ENCODE results near the gene NT5DC1. TPM values are rescaled to one million over a fixed set of nuclear protein-coding genes. Genes with fewer than 3 reads are reported as not detected.
A peak's percentile ranks its signal among the peaks of the same experiment; 100 is the strongest.
"Not testable (repeated sequence)": the region's sequence is repeated elsewhere in the genome, so short reads cannot be mapped to it uniquely, and the experiment has no call there.

NT5DC1 gene
- total RNA-seq, 2 experiments from 2014 or later: 26.4 to 43.7 TPM

DNA sequence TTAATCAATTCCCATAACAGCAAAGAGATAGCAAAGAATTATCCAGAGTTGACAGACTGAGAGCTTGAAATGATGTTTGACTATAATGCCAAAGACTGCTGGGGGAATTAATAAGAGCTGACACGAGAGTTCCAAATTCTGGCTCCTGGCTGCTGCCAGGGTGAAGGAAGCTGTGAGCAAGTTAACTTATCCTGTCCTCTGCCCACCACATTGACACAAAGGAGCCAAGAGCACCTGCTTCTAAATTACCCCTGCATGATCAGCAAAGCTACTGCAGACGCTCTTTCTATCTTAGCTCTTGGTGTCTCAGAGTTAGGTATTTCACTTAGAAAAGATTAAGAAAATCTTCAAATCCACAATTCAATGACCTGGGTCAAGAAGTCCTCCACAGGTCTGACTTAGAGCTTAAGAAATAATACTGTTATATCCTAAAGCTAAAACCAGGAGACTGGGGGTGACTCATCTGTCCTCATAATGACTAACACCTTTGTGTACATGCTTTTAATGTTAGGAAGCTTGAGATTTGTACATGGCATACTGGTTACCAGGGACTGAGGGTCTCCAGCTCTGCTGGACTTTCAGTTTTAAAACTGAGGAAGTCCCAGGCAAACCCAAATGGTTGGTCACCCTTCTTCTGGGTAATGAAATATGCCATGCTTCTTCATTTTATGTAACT, 26.8 kb upstream of the NT5DC1 start:
- DNase-seq (no peak), ATAC-seq (no peak)
- Mint-ChIP-seq H3K27me3 (peaks cover 11% of the 10 kb centered on the region), H3K27ac (no peak overlapping the region), H3K36me3 (no peaks in the 10 kb centered on the region), H3K4me1 (peaks cover 8% of the 10 kb centered on the region), H3K4me3 (no peak overlapping the region), H3K9me3 (ENCODE audit: low read depth) (no peaks in the 10 kb centered on the region)
- CTCF ChIA-PET: no interaction called here

DNA sequence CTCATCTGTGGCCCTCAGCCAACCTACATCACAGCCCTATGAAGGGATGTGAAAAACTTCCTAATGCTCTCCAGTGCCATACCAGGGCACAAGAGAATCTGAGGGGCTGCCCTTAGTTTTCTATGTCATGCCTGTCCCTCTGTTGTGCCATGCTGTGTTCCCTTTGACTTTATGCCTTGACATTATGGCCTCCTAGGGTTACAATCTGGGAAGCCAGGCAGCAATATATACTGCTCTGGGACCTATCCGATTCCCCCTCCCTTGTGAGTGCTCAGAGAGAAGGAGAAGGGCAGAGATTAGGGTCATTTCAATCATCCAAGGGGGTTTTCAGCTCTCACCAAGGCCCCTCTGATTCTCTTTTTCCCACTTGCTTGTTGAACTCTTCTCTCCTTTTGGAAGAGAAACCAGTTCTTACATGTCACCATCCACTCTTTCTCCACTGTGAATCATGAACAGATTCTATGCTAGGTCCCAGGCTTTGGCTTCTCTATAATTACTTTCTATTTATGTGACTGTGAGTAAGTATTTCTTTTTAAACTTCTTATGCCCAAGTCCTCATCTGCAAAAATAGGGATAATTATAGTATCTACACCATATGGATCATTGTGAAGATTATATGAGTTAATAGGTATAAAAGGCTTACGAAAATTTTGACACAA, 25.8 kb upstream of the NT5DC1 start:
- H3K27ac Mint-ChIP-seq: no peak overlapping the region
- CTCF ChIA-PET: no interaction called here

GRCh38 chr6:116078522-116078921, 22.1 kb upstream of the NT5DC1 start:
- Mint-ChIP-seq H3K27ac (no peak overlapping the region), H3K4me3 (no peak overlapping the region), H3K4me1 (peaks cover 4% of the 10 kb centered on the region), H3K9me3 (ENCODE audit: low read depth) (no peaks in the 10 kb centered on the region), H3K27me3 (peaks cover 27% of the 10 kb centered on the region), H3K36me3 (no peaks in the 10 kb centered on the region)
- CTCF ChIA-PET: interaction anchor here (0.8 kb wide), 1 partner anchor 19 kb away, joined by 3 read pairs; no protein-coding TSS in a partner anchor
- DNase-seq (no peak), ATAC-seq (no peak)

More for the DNA sequence above, 25.8 kb upstream of the NT5DC1 start:
- no peaks in the 10 kb centered on the region for H3K36me3 Mint-ChIP-seq
- DNase-seq (no peak), ATAC-seq (no peak)
- H3K4me3 Mint-ChIP-seq: no peak overlapping the region
- peaks cover 9% of the 10 kb centered on the region for H3K27me3 Mint-ChIP-seq
- peaks cover 8% of the 10 kb centered on the region for H3K4me1 Mint-ChIP-seq
- no peaks in the 10 kb centered on the region for H3K9me3 Mint-ChIP-seq (ENCODE audit: low read depth)

DNA sequence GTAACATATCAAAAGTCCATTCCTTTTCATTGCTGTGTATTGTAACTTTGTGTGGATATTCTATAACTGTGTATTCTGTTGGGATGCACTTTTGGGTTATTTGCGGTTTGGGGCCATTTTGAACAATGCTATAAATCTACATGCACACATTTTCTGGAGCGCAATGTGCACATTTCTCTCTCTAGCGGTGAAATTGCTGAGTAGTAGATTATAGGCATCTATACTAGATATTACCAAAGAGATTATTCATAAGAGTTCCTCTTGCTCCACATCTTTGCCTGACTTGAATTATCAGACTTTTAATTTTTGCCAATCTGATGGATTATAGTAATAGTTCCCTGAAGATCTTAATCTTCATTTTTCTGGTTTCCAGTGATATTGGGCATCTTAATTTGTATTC, 21.7 kb upstream of the NT5DC1 start:
- H3K27ac Mint-ChIP-seq: no peak overlapping the region
- H3K4me3 Mint-ChIP-seq: no peak overlapping the region
- H3K36me3 Mint-ChIP-seq: no peaks in the 10 kb centered on the region
- CTCF ChIA-PET: interaction anchor here (0.8 kb wide), 1 partner anchor 18 kb away, joined by 3 read pairs; no protein-coding TSS in a partner anchor
- H3K27me3 Mint-ChIP-seq: peaks cover 30% of the 10 kb centered on the region
- peaks cover under 1% of the 10 kb centered on the region for H3K4me1 Mint-ChIP-seq
- no peaks in the 10 kb centered on the region for H3K9me3 Mint-ChIP-seq (ENCODE audit: low read depth)
- ATAC-seq: no peak
- no peak for DNase-seq

GRCh38 chr6:116083052-116083451, 17.6 kb upstream of the NT5DC1 start:
- H3K4me1 Mint-ChIP-seq: peaks cover 5% of the 10 kb centered on the region
- H3K4me3 Mint-ChIP-seq: no peak overlapping the region
- no peak overlapping the region for H3K27ac Mint-ChIP-seq
- H3K9me3 Mint-ChIP-seq (ENCODE audit: low read depth): no peaks in the 10 kb centered on the region
- no peak for ATAC-seq
- CTCF ChIA-PET: interaction anchor here (1.1 kb wide), 1 partner anchor 29 kb away, joined by 3 read pairs; no protein-coding TSS in a partner anchor
- no peak for DNase-seq
- no peaks in the 10 kb centered on the region for H3K36me3 Mint-ChIP-seq
- peaks cover 31% of the 10 kb centered on the region for H3K27me3 Mint-ChIP-seq

GRCh38 chr6:116084284-116084683, 16.4 kb upstream of the NT5DC1 start:
- DNase-seq (no peak), ATAC-seq (no peak)
- Mint-ChIP-seq H3K27ac (no peak overlapping the region), H3K36me3 (no peaks in the 10 kb centered on the region), H3K9me3 (ENCODE audit: low read depth) (no peaks in the 10 kb centered on the region), H3K27me3 (peaks cover 27% of the 10 kb centered on the region), H3K4me3 (no peak overlapping the region), H3K4me1 (peaks cover 5% of the 10 kb centered on the region)
- CTCF ChIA-PET: interaction anchor here (1.1 kb wide), 1 partner anchor 28 kb away, joined by 3 read pairs; no protein-coding TSS in a partner anchor

GRCh38 chr6:116087437-116088027, 13.1 kb upstream of the NT5DC1 start:
- peaks cover 16% of the 10 kb centered on the region for H3K27me3 Mint-ChIP-seq
- H3K9me3 Mint-ChIP-seq (ENCODE audit: low read depth): no peaks in the 10 kb centered on the region
- H3K36me3 Mint-ChIP-seq: peaks cover 5% of the 10 kb centered on the region
- no peak overlapping the region for H3K4me3 Mint-ChIP-seq
- no peak overlapping the region for H3K27ac Mint-ChIP-seq
- ATAC-seq: no peak
- CTCF ChIA-PET: interaction anchor here (0.6 to 2.3 kb wide), 4 partner anchors 9 to 76 kb away, joined by 3 to 8 read pairs (median 4); no protein-coding TSS in a partner anchor
- H3K4me1 Mint-ChIP-seq: peaks cover 23% of the 10 kb centered on the region
- DNase-seq: no peak

DNA sequence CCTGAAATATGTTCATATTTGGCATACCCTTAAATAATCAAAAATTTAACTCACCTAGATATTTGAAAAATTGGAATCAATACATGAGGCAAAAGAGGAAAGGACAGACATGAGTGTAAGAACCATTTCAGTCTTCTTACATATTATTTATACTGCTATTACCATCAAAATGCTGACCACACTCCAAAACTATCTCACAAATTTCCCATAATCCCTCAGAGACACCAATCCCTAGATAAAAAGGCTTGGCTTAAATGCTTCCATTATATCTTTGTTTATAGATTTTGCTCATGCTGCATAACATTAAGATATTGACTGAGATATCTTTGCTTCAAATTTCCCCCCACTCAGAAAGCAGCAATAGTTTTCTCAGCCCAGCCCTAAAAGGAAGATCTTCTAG, 11.7 kb upstream of the NT5DC1 start:
- DNase-seq (no peak), ATAC-seq (no peak)
- no peak overlapping the region for H3K4me3 Mint-ChIP-seq
- no peaks in the 10 kb centered on the region for H3K9me3 Mint-ChIP-seq (ENCODE audit: low read depth)
- peaks cover 23% of the 10 kb centered on the region for H3K4me1 Mint-ChIP-seq
- no peak overlapping the region for H3K27ac Mint-ChIP-seq
- CTCF ChIA-PET: interaction anchor here (2.2 to 2.3 kb wide), 2 partner anchors 8 to 12 kb away, joined by 8 to 9 read pairs; partner anchors contain the start of gene NT5DC1
- H3K36me3 Mint-ChIP-seq: peaks cover 5% of the 10 kb centered on the region
- H3K27me3 Mint-ChIP-seq: peaks cover 5% of the 10 kb centered on the region

DNA sequence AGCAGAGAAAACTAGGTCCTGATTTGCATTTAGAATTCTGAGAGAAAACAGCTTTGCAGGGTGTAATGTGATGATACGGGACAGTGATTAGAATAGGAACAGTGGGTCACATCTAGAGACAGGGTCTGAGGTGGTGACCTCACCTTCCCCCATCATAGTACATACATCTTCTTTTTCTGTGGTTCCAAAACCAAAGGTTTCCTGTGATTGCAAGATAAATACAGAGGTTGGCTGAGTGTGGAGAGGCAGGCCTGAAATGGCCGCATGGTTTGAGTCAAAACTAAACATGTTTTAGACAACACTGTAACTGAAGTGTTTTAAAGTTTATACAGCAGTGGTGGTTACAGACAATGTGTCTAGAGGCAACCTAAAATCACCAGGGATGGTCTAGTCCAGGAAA, 10.4 kb upstream of the NT5DC1 start:
- H3K27ac Mint-ChIP-seq: peak overlapping the region; percentile 66
- peaks cover 6% of the 10 kb centered on the region for H3K36me3 Mint-ChIP-seq
- ATAC-seq (peak; percentile 95), DNase-seq (peak; percentile 66)
- CTCF ChIA-PET: interaction anchor here (0.9 to 2.2 kb wide), 2 partner anchors 11 to 79 kb away, joined by 3 to 9 read pairs; partner anchors contain the start of gene NT5DC1
- no peaks in the 10 kb centered on the region for H3K27me3 Mint-ChIP-seq
- H3K4me3 Mint-ChIP-seq: no peak overlapping the region
- no peaks in the 10 kb centered on the region for H3K9me3 Mint-ChIP-seq (ENCODE audit: low read depth)
- H3K4me1 Mint-ChIP-seq: peaks cover 23% of the 10 kb centered on the region

- Mint-ChIP-seq H3K27me3 (no peaks in the 10 kb centered on the region), H3K4me1 (peaks cover 19% of the 10 kb centered on the region), H3K4me3 (no peak overlapping the region), H3K27ac (no peak overlapping the region), H3K9me3 (ENCODE audit: low read depth) (peaks cover 6% of the 10 kb centered on the region), H3K36me3 (peaks cover 17% of the 10 kb centered on the region)
- ATAC-seq (no peak), DNase-seq (no peak)
- CTCF ChIA-PET: interaction anchor here (1.6 kb wide), 1 partner anchor 83 kb away, joined by 4 read pairs; no protein-coding TSS in a partner anchor
Observed at GRCh38 chr6:116094041-116094440, 6.6 kb upstream of the NT5DC1 start.

DNA sequence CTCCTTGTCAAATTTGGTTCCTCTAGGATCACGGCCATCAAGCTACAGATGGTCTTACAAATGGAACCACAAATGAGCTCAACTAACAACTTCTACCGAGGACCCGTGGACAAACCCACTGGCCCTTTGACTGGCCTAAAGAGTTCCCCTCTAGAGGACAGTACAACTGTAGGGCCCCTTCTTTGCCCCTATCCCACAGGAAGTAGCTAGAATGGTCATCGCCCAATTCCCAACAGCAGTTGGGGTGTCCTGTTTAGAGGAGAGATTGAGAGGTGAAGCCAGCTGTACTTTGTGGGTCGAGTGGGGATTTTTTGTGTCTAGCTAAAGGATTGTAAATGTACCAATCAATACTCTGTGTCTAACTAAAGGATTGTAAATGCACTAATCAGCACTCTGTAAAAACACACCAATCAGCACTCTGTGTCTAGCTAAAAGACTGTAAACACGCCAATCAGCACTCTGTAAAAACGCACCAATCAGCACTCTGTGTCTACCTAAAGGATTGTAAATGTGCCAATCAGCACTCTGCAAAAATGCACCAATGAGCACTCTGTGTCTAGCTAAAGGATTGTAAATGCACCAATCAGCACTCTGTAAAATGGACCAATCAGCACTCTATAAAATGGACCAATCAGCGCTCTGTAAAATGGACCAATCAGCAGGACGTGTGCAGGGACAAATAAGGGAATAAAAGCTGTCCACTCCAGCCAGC, 4.4 kb upstream of the NT5DC1 start:
- CTCF ChIA-PET: interaction anchor here (1.1 to 5.0 kb wide), 5 partner anchors 9 to 87 kb away, joined by 4 to 38 read pairs (median 4); no protein-coding TSS in a partner anchor
- H3K4me3 Mint-ChIP-seq; H3K27ac Mint-ChIP-seq; H3K9me3 Mint-ChIP-seq (ENCODE audit: low read depth); DNase-seq; ATAC-seq; H3K27me3 Mint-ChIP-seq: not testable (repeated sequence)
- H3K4me1 Mint-ChIP-seq: peaks cover 14% of the 10 kb centered on the region
- peaks cover 12% of the 10 kb centered on the region for H3K36me3 Mint-ChIP-seq

DNA sequence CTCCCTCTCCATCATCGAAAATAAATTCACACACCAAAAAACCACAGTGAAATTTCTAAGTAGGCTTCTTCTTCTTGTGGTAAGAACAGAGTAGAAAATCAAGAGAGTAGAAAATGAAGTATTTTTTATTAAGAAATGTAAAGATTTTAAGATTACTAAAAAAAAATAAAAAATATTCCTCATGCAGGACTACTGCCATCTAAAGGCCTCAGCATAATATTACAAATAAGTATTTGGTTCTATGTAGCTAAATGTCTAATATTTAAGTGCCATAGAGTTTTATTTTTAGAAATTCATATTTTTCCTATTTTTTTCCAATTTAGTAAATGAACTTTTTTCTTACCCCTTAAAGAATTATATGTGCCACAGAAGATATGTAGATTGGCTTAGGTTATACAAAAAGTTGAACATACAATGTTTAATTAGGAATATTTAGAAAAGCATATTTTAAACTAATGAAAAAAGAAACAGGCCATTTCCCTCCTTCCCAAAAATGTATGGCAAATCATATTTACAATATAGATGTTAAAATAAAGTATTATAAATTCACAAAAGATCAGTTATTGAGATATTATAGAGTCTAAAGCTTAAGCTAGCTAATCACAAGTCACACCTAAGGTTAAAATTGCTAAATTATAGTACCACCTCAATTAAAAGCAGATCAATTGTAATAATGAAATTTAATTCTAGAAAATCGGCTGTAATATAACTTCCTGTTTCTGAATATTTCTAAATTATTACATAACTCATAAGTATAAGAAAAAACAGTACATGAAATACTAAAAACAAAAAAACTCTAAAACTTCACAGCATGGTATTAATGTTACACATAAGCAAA, 3.5 kb upstream of the NT5DC1 start:
- H3K9me3 Mint-ChIP-seq (ENCODE audit: low read depth): peaks cover 6% of the 10 kb centered on the region
- CTCF ChIA-PET: interaction anchor here (0.9 to 5.0 kb wide), 6 partner anchors 10 to 88 kb away, joined by 3 to 38 read pairs (median 5); no protein-coding TSS in a partner anchor
- ATAC-seq (no peak), DNase-seq (no peak)
- peaks cover 23% of the 10 kb centered on the region for H3K4me1 Mint-ChIP-seq
- H3K36me3 Mint-ChIP-seq: peaks cover 12% of the 10 kb centered on the region
- no peak overlapping the region for H3K27ac Mint-ChIP-seq
- H3K4me3 Mint-ChIP-seq: no peak overlapping the region
- H3K27me3 Mint-ChIP-seq: no peaks in the 10 kb centered on the region

All from activated CD8-positive, alpha-beta memory T cell treated with anti-CD3 and anti-CD28 coated beads, Interleukin-2, amount 10 ng/mL, durations not matched to agents 7 days and 5 days (primary cell).